ENCODE data around the gene PEAK1.
"Not testable (repeated sequence)": the region's sequence is repeated elsewhere in the genome, so short reads cannot be mapped to it uniquely, and the experiment has no call there.

Gene PEAK1

DNA sequence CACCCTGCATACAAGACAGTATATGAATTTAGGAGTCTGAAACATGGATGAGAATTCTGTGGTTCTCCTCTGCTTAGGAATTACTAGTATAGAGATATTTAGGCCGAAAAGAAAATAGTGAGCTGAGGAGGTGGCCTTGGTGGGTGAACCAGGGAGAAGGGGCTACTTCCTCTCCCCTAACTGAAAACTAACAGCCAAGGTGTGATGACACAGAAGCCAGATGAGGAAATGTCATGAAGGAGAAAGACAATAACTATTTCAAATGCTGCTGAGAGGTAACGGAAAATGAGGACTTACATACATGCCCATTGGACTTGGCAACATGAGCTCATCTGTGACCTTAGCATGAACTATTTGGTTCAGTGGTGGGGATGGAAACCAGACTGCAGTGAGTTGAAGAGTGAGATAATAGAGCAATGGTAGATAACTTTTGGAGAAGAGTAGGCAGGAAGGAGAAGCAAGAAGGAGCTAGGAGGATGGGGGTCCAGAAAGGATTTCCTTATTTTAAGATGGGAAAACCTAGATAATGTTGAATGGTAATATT is 234.6 kb downstream of the PEAK1 start:
- Mint-ChIP-seq H3K27ac (no peak overlapping the region), H3K27me3 (ENCODE audit: low read depth, poor library complexity) (no peaks in the 10 kb centered on the region), H3K4me1 (peaks cover 7% of the 10 kb centered on the region), H3K9me3 (no peaks in the 10 kb centered on the region), H3K4me3 (no peak overlapping the region), H3K36me3 (ENCODE audit: low read depth) (peaks cover 11% of the 10 kb centered on the region)
- no peak for DNase-seq
- TF ChIP-seq CTCF (IDR thresholded peaks at IDR 0.05), result no peak

GRCh38 chr15:77184352-77184751 is 235.6 kb downstream of the PEAK1 start:
- H3K36me3 Mint-ChIP-seq (ENCODE audit: low read depth), result peaks cover 17% of the 10 kb centered on the region
- not testable (repeated sequence) for DNase-seq; H3K27ac Mint-ChIP-seq; H3K9me3 Mint-ChIP-seq; H3K4me3 Mint-ChIP-seq; H3K4me1 Mint-ChIP-seq; H3K27me3 Mint-ChIP-seq (ENCODE audit: low read depth, poor library complexity)

DNA sequence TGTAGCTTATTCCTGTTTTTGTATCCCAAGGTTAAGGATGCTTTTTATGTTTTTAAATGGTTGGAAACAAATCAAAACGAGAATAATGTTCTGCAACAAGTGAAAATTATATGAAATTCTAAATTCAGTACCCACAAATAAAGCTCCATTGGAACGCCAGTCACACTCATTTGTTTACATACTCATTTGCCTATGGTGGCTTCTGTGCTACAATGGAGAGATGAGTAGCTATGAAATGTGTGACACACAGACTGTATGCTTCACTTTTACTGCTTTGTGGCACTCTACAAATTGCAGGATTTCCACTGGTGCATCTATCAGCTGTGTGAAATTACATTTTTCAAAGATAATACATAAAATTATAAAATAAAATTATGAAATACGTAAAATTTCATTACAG is 236.8 kb downstream of the PEAK1 start:
- Mint-ChIP-seq H3K27me3 (ENCODE audit: low read depth, poor library complexity) (no peaks in the 10 kb centered on the region), H3K4me3 (no peak overlapping the region), H3K27ac (no peak overlapping the region), H3K4me1 (peaks cover 7% of the 10 kb centered on the region), H3K9me3 (no peaks in the 10 kb centered on the region), H3K36me3 (ENCODE audit: low read depth) (peaks cover 21% of the 10 kb centered on the region)
- no peak for TF ChIP-seq CTCF (IDR thresholded peaks at IDR 0.05)
- no peak for DNase-seq

DNA sequence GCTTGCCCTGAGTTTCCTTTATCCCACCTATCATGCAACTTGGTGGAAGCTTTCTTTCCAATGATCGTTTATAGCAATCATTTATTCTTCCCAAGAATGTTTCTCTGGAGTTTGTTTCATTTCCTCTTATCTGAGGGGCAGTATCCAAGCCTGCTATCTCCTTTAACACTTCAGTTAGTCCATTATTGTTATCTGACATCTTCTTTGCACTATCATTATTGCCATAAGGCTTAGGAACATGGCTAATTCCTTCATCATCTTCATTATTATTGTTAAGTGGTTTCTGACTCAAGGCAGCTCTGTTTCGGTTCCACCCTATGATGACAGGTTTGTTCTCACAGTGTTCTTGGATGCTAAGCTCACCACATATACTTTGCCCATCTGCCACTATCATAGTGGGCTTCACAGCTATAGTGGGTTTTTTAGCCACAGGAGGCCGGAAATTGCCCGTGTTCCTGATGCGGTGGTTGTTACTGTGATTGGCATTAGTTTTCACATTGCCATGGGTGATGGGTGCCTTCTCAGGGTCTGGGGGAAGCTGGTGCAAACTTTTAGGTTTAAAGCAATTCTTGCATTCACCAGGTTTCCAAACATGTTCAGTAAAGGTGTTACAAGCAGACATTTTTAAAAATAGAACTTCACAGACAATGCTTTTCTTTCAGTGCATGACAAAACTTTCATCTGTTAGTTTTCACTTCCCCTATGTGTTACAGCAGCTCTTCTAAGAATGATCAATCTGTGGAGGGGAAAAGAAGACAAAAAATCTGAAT is 238.4 kb downstream of the PEAK1 start:
- peaks cover 21% of the 10 kb centered on the region for H3K36me3 Mint-ChIP-seq (ENCODE audit: low read depth)
- no peak for DNase-seq
- H3K4me3 Mint-ChIP-seq, result no peak overlapping the region
- no peaks in the 10 kb centered on the region for H3K27me3 Mint-ChIP-seq (ENCODE audit: low read depth, poor library complexity)
- H3K4me1 Mint-ChIP-seq, result no peaks in the 10 kb centered on the region
- no peak for TF ChIP-seq CTCF (IDR thresholded peaks at IDR 0.05)
- no peak overlapping the region for H3K27ac Mint-ChIP-seq
- H3K9me3 Mint-ChIP-seq, result no peaks in the 10 kb centered on the region

DNA sequence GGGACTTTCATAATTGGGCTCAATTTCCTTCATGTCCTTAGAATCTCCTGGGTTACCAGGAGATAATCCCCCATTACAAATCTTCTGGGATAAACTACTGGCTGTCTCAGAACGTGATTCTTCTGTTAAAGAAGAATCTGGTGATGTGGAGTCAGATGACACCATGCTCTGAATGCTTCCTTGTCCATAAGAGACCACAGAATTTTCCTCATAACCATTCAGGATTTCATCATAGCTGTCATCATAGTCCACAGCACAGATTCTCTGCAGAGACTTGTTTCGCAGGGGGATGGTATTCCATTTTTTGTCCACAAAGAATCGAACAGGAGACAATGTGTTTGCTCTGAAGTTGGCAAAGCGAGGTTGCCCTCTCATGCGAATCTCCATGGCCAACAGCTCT is 239.1 kb downstream of the PEAK1 start:
- no peak for TF ChIP-seq CTCF (IDR thresholded peaks at IDR 0.05)
- no peak for DNase-seq
- H3K4me1 Mint-ChIP-seq, result no peaks in the 10 kb centered on the region
- no peak overlapping the region for H3K27ac Mint-ChIP-seq
- no peaks in the 10 kb centered on the region for H3K27me3 Mint-ChIP-seq (ENCODE audit: low read depth, poor library complexity)
- H3K36me3 Mint-ChIP-seq (ENCODE audit: low read depth), result peaks cover 21% of the 10 kb centered on the region
- H3K4me3 Mint-ChIP-seq, result no peak overlapping the region
- no peaks in the 10 kb centered on the region for H3K9me3 Mint-ChIP-seq

GRCh38 chr15:77180270-77180669 is 239.6 kb downstream of the PEAK1 start:
- H3K27me3 Mint-ChIP-seq (ENCODE audit: low read depth, poor library complexity), result no peaks in the 10 kb centered on the region
- H3K4me1 Mint-ChIP-seq, result no peaks in the 10 kb centered on the region
- DNase-seq, result no peak
- H3K27ac Mint-ChIP-seq, result no peak overlapping the region
- no peak for TF ChIP-seq CTCF (IDR thresholded peaks at IDR 0.05)
- peaks cover 21% of the 10 kb centered on the region for H3K36me3 Mint-ChIP-seq (ENCODE audit: low read depth)
- no peak overlapping the region for H3K4me3 Mint-ChIP-seq
- no peaks in the 10 kb centered on the region for H3K9me3 Mint-ChIP-seq
